NCI-H146 (cell line): Measurements from ENCODE around the gene VENTX.

Source experiments
- DNase-seq: peaks from one replicate; lab custom pipeline; 2025; lab: John Stamatoyannopoulos, UW

Gene VENTX

DNA sequence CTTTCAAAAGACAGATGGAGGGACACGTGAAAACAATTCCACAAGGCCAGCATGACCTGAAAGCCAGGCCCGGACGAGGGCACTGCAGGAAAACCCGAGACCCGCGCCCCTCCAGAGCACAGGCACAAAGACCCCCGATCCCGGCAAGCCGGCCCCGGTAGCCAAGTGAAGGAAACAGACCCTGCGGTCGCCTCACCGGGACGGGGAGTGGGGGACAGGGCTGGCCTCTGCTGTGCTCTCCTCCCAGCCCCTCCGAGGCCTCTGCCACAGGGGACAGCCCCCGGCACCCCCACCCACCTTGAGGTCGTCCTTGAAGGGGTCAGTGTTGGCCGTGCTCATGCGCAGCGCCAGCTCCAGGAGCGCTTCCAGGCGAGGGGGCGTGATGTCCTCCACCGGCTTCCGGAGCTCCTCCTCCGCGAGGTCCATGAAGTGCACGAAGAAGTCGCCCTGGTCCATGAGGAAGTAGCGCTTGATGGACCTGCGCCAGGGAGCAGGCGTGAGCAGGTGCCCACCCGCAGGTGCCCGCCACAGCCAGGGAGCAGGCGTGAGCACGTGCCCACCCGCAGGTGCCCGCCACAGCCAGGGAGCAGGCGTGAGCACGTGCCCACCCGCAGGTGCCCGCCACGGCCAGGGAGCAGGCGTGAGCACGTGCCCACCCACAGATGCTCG, 50.3 kb downstream of the VENTX start:
- DNase-seq = no peak

DNA sequence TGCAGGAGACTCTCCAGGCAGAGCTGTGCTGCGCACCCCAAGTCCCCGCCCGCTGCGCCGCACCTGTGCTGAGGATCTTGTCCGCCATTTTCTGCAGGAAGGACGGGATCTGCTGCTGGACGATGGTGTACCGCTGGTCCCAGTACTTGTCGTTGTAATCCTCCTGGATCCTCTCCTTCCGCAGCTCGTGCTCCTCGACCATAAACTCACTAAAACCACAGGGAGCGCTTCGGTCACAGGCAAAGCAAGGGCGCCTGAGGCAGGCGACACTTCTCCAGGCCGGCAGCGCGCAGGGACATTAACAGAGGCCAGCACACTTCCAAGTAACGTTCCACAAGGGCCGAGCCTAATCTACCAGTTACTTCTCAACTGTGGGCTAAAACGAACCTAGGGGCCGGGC, 52.1 kb downstream of the VENTX start:
- DNase-seq = no peak
